Measurements from ENCODE around the gene AFDN. TPM values are rescaled to one million over a fixed set of nuclear protein-coding genes. Genes with fewer than 3 reads are reported as not detected.

The AFDN gene
- total RNA-seq, 1 experiment from 2014 or later = 107 TPM

GRCh38 chr6:167858842-167859664 is 32.3 kb downstream of the AFDN start:
- DNase-seq (ENCODE audit: low spot score) = no peak
- Histone ChIP-seq H3K9me3 (ENCODE audit: low read depth, low read length, poor library complexity, severe bottlenecking) (peaks cover 2% of the 10 kb centered on the region), H3K27me3 (replicated peaks; ENCODE audit: insufficient read depth, low read depth, low read length, poor library complexity) (no peaks in the 10 kb centered on the region), H3K36me3 (ENCODE audit: insufficient read depth, low read length, poor library complexity, severe bottlenecking) (no peaks in the 10 kb centered on the region), H3K4me3 (ENCODE audit: low read depth, low read length, poor library complexity, severe bottlenecking) (no peak overlapping the region), H3K4me1 (ENCODE audit: insufficient read depth, low read length, poor library complexity, severe bottlenecking) (peaks cover 29% of the 10 kb centered on the region), H3K27ac (ENCODE audit: low read depth, low read length, poor library complexity, severe bottlenecking) (peak overlapping the region; percentile 8)
- CTCF ChIA-PET = no interaction called here
- BruUV-seq (replicated peaks) = no TSS peak
- TF ChIP-seq CTCF (conservative IDR thresholded peaks at IDR 0.05; ENCODE audit: low read depth, low read length) (no peak), EZH2 (IDR thresholded peaks at IDR 0.05; ENCODE audit: borderline replicate concordance, low read depth, low read length, poor library complexity, severe bottlenecking) (no peak)
- POLR2A ChIA-PET (ENCODE audit: low non-redundant PET) = interaction anchor here (0.5 kb wide), 1 partner anchor 71 kb away, joined by 3 read pairs; no protein-coding TSS in a partner anchor
- intact Hi-C loops (cut with micrococcal nuclease; ENCODE audit: unreplicated experiment) = no loop called here

GRCh38 chr6:167860550-167861226 is 34.0 kb downstream of the AFDN start:
- Histone ChIP-seq H3K27ac (ENCODE audit: low read depth, low read length, poor library complexity, severe bottlenecking) (no peak overlapping the region), H3K9me3 (ENCODE audit: low read depth, low read length, poor library complexity, severe bottlenecking) (no peaks in the 10 kb centered on the region), H3K36me3 (ENCODE audit: insufficient read depth, low read length, poor library complexity, severe bottlenecking) (no peaks in the 10 kb centered on the region), H3K4me1 (ENCODE audit: insufficient read depth, low read length, poor library complexity, severe bottlenecking) (peaks cover 29% of the 10 kb centered on the region), H3K4me3 (ENCODE audit: low read depth, low read length, poor library complexity, severe bottlenecking) (no peak overlapping the region), H3K27me3 (replicated peaks; ENCODE audit: insufficient read depth, low read depth, low read length, poor library complexity) (no peaks in the 10 kb centered on the region)
- intact Hi-C loops (cut with micrococcal nuclease; ENCODE audit: unreplicated experiment) = no loop called here
- no TSS peak for BruUV-seq (replicated peaks)
- no peak for DNase-seq (ENCODE audit: low spot score)
- POLR2A ChIA-PET (ENCODE audit: low non-redundant PET) = no interaction called here
- CTCF ChIA-PET = no interaction called here
- TF ChIP-seq CTCF (conservative IDR thresholded peaks at IDR 0.05; ENCODE audit: low read depth, low read length) = no peak

- no TSS peak for BruUV-seq (replicated peaks)
- Histone ChIP-seq H3K4me1 (ENCODE audit: insufficient read depth, low read length, poor library complexity, severe bottlenecking) (peaks cover 29% of the 10 kb centered on the region), H3K27me3 (replicated peaks; ENCODE audit: insufficient read depth, low read depth, low read length, poor library complexity) (no peaks in the 10 kb centered on the region), H3K27ac (ENCODE audit: low read depth, low read length, poor library complexity, severe bottlenecking) (no peak overlapping the region), H3K4me3 (ENCODE audit: low read depth, low read length, poor library complexity, severe bottlenecking) (no peak overlapping the region), H3K9me3 (ENCODE audit: low read depth, low read length, poor library complexity, severe bottlenecking) (no peaks in the 10 kb centered on the region), H3K36me3 (ENCODE audit: insufficient read depth, low read length, poor library complexity, severe bottlenecking) (no peaks in the 10 kb centered on the region)
- POLR2A ChIA-PET (ENCODE audit: low non-redundant PET) = no interaction called here
- TF ChIP-seq EZH2 (IDR thresholded peaks at IDR 0.05; ENCODE audit: borderline replicate concordance, low read depth, low read length, poor library complexity, severe bottlenecking) (no peak), CTCF (conservative IDR thresholded peaks at IDR 0.05; ENCODE audit: low read depth, low read length) (no peak)
- intact Hi-C loops (cut with micrococcal nuclease; ENCODE audit: unreplicated experiment) = no loop called here
- no peak for DNase-seq (ENCODE audit: low spot score)
- CTCF ChIA-PET = no interaction called here
These were observed 34.7 kb downstream of the AFDN start for GRCh38 chr6:167861424-167861823.
